ENCODE measurements around the gene DIPK1C.

DIPK1C gene

GRCh38 chr18:74480149-74480651 lies 23.1 kb upstream of the DIPK1C start:
- DNase-seq = no peak

DNA sequence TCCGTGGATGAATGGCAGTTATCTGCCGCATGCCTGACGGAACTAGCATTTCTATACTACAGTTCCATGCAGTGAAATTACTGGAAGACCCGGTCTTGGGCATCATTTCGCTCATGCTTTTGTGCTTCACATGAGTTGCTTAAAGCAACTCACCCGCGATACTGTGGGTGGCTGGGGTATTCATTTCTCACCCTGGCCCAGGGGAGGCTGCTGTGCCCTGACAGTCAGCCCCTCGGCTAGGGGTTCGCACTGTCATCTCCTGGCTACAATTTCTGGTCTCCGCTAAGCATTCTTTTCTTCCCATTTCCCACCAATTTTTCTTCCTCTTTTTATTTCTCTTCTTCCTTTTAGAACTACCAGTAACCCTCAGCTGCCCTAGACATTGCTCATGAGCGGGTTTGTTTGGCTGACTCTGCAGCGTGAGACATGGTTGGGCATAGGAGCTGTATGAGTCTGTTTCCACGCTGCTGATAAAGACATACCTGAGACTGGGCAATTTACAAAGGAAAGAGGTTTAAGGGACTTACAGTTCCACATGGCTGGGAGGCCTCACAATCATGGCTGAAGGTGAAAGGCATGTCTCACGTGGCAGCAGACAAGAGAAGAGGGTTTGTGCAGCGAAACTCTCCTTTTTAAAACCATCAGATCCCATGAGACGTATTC lies 22.5 kb upstream of the DIPK1C start:
- no peak for DNase-seq

GRCh38 chr18:74478880-74479279 lies 21.8 kb upstream of the DIPK1C start:
- DNase-seq = no peak

- DNase-seq = no peak
These were observed 21.2 kb upstream of the DIPK1C start for GRCh38 chr18:74478316-74478715.

DNA sequence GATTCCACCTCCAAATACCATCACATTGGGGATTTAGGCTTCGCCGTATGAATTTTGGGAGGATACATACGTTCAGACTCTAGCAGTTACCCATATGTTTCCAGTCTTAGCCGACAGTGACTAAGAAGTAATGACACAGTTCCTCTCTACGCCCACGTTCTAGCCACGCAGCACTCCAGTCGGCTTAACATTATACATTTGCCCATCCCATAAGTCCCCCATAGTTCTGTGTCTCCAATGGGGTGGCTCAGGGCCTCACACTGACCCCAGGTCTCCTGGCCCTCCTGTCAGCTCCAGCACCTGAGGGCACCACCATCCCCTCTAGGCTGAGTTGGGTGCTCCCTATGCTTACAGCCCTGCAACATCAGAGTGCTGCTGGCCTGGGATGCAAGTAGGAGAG lies 20.7 kb upstream of the DIPK1C start:
- DNase-seq = no peak

DNA sequence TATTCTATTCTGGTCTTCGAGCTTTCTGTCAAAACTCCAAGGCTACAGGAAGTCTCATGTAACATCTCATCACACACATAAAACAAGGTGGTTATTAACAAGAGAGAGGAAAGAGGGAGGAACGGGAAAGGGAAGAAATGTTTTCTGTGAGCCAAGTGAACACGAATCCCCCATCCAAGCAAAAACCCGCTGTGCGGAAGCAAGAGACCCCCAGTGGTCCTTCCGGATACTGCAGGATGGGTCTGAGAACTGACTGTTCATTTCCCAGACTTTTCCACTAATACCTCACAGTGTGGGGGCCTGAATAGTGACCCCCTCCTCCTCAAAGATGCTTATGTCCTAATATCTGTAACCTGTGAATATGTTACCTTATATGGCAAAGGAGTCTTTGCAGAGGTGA lies 19.0 kb upstream of the DIPK1C start:
- DNase-seq = no peak

- no peak for DNase-seq
These were observed 17.0 kb upstream of the DIPK1C start for GRCh38 chr18:74473976-74474640.

DNA sequence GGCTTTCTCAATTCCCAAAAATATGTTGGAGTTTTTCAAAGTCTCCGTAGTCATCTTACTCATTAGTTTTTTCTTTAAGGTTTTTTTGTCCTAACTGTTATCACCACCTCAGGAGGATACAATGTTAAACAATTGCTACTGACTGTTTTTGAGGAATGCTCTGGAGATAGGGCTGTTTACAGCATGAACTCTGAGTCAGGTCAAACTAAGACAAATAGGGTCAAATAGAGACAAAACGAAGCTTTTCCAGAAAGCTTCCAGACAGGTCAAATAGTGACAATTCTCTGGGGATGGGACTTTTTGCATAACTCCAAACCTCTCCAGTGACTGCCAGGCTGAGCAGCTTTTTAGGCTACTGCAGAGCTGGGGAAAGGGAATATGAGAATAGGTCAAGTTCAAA lies 15.2 kb upstream of the DIPK1C start:
- no peak for DNase-seq

DNA sequence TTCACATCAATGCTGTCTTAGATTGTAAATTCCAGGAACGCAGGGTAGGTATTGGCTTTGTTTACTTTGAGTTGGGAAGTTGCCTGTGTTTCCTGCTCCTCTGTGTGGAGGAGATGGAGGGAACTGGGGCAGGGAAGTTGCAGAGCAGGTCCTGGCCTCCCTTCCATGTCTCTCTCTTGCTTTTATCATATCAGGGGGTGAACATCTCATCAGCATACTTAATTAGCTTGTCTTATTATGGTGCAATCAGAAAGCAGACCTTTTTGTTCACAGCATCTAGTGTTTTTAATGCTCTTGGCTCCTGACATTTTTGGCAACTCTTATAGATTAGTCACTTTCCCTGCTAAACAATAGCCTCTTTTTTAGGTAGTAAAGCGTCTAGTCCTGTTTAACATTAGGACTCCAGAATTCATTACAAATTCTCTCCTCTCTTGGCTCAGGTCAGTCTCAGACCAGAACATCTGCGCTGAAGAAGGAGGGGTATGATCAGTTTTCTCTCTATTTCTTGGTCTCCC lies 11.5 kb upstream of the DIPK1C start:
- DNase-seq = no peak

- no peak for DNase-seq
These were observed 8.7 kb upstream of the DIPK1C start for GRCh38 chr18:74465775-74466174.

DNA sequence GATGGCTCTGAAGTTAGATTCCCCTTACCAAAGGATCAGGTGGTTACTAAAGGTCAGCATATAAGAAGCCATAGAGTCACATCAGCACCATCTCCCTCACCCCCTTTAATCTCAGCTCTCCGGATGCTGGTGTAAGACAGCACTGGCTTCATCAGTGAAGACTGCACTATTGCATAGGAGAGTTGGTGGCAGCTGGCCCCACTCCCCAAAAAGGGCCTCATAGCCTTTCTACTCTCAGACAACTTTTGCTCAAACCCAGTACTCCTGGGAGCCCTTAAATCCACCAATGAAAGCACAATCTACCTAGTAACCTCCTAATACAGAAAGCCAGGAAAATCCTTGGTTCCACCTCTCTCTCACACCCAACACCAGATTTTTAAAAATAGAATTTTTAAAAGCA lies 6.9 kb upstream of the DIPK1C start:
- DNase-seq = no peak

GRCh38 chr18:74463254-74463653 lies 6.1 kb upstream of the DIPK1C start:
- no peak for DNase-seq

DNA sequence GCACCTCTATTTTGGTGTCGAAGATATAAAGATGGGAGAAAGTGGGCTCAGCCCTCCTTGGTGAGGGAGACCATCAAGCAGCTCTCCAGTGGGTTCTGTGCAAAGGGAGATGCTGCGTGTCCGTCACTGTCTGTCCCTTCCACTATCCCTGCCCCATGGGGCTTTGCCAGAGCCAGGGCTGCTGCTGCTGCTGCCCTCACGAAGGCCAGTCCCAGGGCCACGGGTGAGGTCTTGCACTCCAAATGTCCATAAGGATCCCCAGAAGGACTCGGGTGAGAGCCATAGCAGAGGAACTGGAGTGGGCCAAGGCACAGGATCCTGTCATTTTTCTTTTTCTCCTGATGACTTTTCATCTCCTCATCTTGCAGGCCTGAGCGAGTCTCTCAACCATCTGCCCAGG lies 3.7 kb upstream of the DIPK1C start:
- no peak for DNase-seq

DNA sequence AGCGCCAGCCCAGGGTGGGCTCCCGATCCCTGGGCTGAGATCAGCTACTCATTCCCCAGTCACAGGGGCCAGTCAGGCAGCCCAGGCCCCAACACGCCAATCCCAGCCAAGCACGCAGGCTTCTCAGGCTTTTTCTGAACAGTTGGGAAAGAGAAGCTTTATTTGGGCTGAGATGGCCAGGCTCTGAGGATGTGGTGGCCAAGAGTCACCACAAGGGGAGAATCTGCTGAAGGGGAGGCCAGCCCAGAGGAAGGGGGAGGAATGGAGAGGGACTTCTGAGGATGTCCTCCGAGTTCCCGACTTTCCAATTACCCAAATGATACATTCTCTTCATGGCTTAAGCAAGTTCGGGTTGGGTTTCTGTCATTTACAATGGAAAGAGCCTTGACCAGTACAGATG lies 2.8 kb upstream of the DIPK1C start:
- no peak for DNase-seq

GRCh38 chr18:74457725-74458421 lies 765 bp upstream of the DIPK1C start:
- DNase-seq = no peak

GRCh38 chr18:74456349-74457042 lies 612 bp downstream of the DIPK1C start:
- DNase-seq = no peak

- no peak for DNase-seq
These were observed 1.1 kb downstream of the DIPK1C start for GRCh38 chr18:74456017-74456348.

DNA sequence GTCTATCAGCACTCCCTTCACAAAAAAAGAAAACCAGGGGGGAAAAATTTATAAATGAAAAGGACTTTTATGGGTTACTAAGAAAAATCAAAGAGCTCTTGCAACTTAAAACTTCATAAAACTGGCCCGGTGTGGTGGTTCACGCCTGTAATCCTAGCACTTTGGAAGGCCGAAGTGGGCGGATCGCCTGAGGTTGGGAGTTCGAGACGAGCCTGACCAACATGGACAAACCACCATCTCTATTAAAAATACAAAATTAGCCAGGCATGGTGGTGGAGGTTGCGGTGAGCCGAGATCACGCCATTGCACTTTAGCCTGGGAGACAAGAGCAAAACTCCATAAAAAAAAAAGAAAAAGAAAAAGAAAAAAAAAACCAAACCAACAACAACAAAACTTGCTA lies 1.7 kb downstream of the DIPK1C start:
- no peak for DNase-seq

DNA sequence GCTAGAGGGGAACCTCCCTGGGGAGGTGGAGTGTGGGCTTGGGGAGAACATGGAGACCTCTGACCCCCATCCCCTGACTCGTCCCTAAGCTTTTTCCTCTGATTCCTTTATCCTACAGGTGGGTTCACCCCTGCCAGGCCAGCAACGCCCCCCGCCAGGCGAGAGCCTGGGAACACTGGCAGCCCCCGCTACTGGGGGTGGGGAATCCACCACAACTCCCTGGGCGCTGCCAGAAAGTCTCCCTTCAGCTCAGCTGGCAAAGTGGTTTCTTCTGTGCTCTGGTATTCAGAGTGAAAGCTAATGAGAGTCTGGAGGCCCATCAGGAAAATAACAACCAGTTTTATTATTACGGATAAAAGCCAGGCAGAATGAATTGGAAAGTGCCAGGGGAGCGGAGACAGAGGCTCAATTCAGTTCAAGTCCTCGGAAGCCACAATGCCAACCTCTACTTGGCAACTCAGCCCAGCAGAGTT lies 2.8 kb downstream of the DIPK1C start:
- DNase-seq = no peak

GRCh38 chr18:74453642-74454198 lies 3.4 kb downstream of the DIPK1C start:
- DNase-seq = no peak

- no peak for DNase-seq
These were observed 4.0 kb downstream of the DIPK1C start for GRCh38 chr18:74453016-74453566.

GRCh38 chr18:74451148-74451547 lies 6.0 kb downstream of the DIPK1C start:
- DNase-seq = no peak

- no peak for DNase-seq
These were observed 6.5 kb downstream of the DIPK1C start for GRCh38 chr18:74450626-74451025.

All from activated effector memory CD4-positive, alpha-beta T cell treated with Interleukin-2 at 50 U/mL for 16 hours (primary cell).